K562 (cell line): ENCODE measurements around the gene TERB1. TPM values are rescaled to one million over a fixed set of nuclear protein-coding genes. Genes with fewer than 3 reads are reported as not detected.

Experiments used
- ARHGAP35 ChIP-seq: fragments of 450-650 bp; IDR thresholded peaks from 2 replicates; pipeline ENCODE4 v1.6.1; 2018; ENCODE audit not compliant: partially characterized antibody
- CUX1 ChIP-seq: fragments of 200-800 bp; sonication (Bioruptor generic); IDR thresholded peaks from 2 replicates; pipeline ENCODE4 v1.6.1; 2016; ENCODE audit warnings: missing genetic modification characterization, missing compliant biosample characterization
- E2F8 ChIP-seq: fragments of 450-650 bp; IDR thresholded peaks from 2 replicates; pipeline ENCODE4 v1.7.1; 2018; ENCODE audit warnings: mild to moderate bottlenecking, low read depth; ENCODE audit not compliant: partially characterized antibody
- GATAD2A ChIP-seq: fragments of 450-650 bp; IDR thresholded peaks from 2 replicates; pipeline ENCODE4 v1.6.1; 2017
- HMG20B ChIP-seq: fragments of 250-450 bp; sonication (Bioruptor Pico); IDR thresholded peaks from 2 replicates; pipeline ENCODE4 v1.5.0; 2021; ENCODE audit warnings: mild to moderate bottlenecking
- NCOR1 ChIP-seq: fragments of 450-650 bp; IDR thresholded peaks from 2 replicates; pipeline ENCODE4 v1.6.1; 2016; ENCODE audit warnings: mild to moderate bottlenecking, moderate library complexity
- NFATC3 ChIP-seq: fragments of 450-650 bp; IDR thresholded peaks from 2 replicates; pipeline ENCODE4 v1.6.1; 2017; ENCODE audit warnings: mild to moderate bottlenecking
- PYGO2 ChIP-seq: fragments of 450-650 bp; IDR thresholded peaks from 2 replicates; pipeline ENCODE4 v1.6.1; 2016; ENCODE audit warnings: mild to moderate bottlenecking, missing genetic modification characterization, moderate library complexity, missing compliant biosample characterization
- TFAP4 ChIP-seq: sonication (generic); formaldehyde crosslinking; IDR thresholded peaks from 2 replicates; pipeline ENCODE4 v1.8.0; 2022; ENCODE audit warnings: missing genetic modification reagents, mild to moderate bottlenecking, moderate library complexity, borderline replicate concordance
- ZNF253 ChIP-seq: fragments of 250-450 bp; sonication (Bioruptor Pico); conservative IDR thresholded peaks from 2 replicates; pipeline ENCODE4 v1.6.1; 2021; ENCODE audit warnings: mild to moderate bottlenecking
- ZNF764 ChIP-seq: fragments of 250-450 bp; sonication (Bioruptor Pico); IDR thresholded peaks from 2 replicates; pipeline ENCODE4 v1.4.0; 2020; ENCODE audit warnings: low read depth, mild to moderate bottlenecking, moderate library complexity
- polyA plus RNA-seq, 8 experiments: library from polyadenylated mRNA; depleted of rRNA in 4 of 8; stranded (reverse) in 5 of 8; unstranded in 3 of 8; fragments of >200 nt; fragmentation: Nextera tagmentation in 2 of 8; fragmentation: Illumina TruSeq in 1 of 8; extraction: Ambion mirVana in 2 of 8; extraction: Trizol in 1 of 8; gene quantifications; 2 replicates each; pipeline versions ENCODE4 v1.2.1 to v1.2.3, GENCODE V29; 2011 to 2014; ENCODE audit warnings: inconsistent platforms in 1 of 8, missing spikeins in 1 of 8
- total RNA-seq, 7 experiments: library from RNA; depleted of rRNA in 6 of 7; stranded (reverse); fragments of >200 nt in 6 of 7; fragmentation: Illumina TruSeq in 2 of 7; extraction: Trizol in 2 of 7; gene quantifications; 2 replicates each; pipeline versions ENCODE4 v1.2.1 to v1.2.3, GENCODE V29; 2011 to 2021; ENCODE audit warnings: low replicate concordance in 1 of 7
- TF ChIP-seq, protein P1 (sequence below), 3 experiments: fragments of 200-800 bp in 1 of 3; fragments of 250-450 bp in 1 of 3; fragments of 450-650 bp in 1 of 3; sonication (Bioruptor Pico) in 1 of 3; sonication (Bioruptor generic) in 1 of 3; formaldehyde crosslinking in 1 of 3; IDR thresholded peaks; 2 replicates each; pipeline versions ENCODE4 v1.6.1 to v1.8.0; 2016 to 2022; ENCODE audit warnings: mild to moderate bottlenecking in 2 of 3, missing genetic modification characterization in 2 of 3, missing compliant biosample characterization in 1 of 3, moderate library complexity in 1 of 3
- TF ChIP-seq, protein P2 (sequence below): fragments of 250-450 bp; sonication (Bioruptor Pico); IDR thresholded peaks from 2 replicates; pipeline ENCODE4 v1.8.0; 2022; ENCODE audit warnings: inconsistent platforms

TERB1 gene
- total and polyA plus RNA-seq, 9 of the 15 experiments (the other 6 are each of a cell fraction or from before 2014, with no cell fraction given), result not detected

- no peak for TF ChIP-seq CUX1 (CRISPR knock-in tag)
- no peak for TF ChIP-seq PYGO2
- no peak for TF ChIP-seq ARHGAP35
- no peak for TF ChIP-seq HMG20B (CRISPR knock-in tag)
- TF ChIP-seq, protein P1, sequence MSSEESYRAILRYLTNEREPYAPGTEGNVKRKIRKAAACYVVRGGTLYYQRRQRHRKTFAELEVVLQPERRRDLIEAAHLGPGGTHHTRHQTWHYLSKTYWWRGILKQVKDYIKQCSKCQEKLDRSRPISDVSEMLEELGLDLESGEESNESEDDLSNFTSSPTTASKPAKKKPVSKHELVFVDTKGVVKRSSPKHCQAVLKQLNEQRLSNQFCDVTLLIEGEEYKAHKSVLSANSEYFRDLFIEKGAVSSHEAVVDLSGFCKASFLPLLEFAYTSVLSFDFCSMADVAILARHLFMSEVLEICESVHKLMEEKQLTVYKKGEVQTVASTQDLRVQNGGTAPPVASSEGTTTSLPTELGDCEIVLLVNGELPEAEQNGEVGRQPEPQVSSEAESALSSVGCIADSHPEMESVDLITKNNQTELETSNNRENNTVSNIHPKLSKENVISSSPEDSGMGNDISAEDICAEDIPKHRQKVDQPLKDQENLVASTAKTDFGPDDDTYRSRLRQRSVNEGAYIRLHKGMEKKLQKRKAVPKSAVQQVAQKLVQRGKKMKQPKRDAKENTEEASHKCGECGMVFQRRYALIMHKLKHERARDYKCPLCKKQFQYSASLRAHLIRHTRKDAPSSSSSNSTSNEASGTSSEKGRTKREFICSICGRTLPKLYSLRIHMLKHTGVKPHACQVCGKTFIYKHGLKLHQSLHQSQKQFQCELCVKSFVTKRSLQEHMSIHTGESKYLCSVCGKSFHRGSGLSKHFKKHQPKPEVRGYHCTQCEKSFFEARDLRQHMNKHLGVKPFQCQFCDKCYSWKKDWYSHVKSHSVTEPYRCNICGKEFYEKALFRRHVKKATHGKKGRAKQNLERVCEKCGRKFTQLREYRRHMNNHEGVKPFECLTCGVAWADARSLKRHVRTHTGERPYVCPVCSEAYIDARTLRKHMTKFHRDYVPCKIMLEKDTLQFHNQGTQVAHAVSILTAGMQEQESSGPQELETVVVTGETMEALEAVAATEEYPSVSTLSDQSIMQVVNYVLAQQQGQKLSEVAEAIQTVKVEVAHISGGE (CRISPR knock-in tag; IDR thresholded peaks at IDR 0.05), result no peak
- no peak for TF ChIP-seq NFATC3
- TF ChIP-seq GATAD2A, result no peak
- TF ChIP-seq NCOR1, result no peak
- TF ChIP-seq, protein P2, sequence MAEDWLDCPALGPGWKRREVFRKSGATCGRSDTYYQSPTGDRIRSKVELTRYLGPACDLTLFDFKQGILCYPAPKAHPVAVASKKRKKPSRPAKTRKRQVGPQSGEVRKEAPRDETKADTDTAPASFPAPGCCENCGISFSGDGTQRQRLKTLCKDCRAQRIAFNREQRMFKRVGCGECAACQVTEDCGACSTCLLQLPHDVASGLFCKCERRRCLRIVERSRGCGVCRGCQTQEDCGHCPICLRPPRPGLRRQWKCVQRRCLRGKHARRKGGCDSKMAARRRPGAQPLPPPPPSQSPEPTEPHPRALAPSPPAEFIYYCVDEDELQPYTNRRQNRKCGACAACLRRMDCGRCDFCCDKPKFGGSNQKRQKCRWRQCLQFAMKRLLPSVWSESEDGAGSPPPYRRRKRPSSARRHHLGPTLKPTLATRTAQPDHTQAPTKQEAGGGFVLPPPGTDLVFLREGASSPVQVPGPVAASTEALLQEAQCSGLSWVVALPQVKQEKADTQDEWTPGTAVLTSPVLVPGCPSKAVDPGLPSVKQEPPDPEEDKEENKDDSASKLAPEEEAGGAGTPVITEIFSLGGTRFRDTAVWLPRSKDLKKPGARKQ, result no peak
- TF ChIP-seq ZNF253 (CRISPR knock-in tag), result no peak
- TF ChIP-seq E2F8, result peak; percentile 51
- TF ChIP-seq TFAP4, result peak; percentile 14; the same call in 1 of the 2 replicates
- no peak for TF ChIP-seq ZNF764 (CRISPR knock-in tag)
These were observed 84.2 kb downstream of the TERB1 start (continued) for GRCh38 chr16:66717112-66717675.
